AG04449 (cell line): Measurements from ENCODE around the gene NTM.

Experiments
- CTCF ChIA-PET: fragments of 350-600 bp; formaldehyde crosslinking; extraction: SDS; loops from one replicate; lab custom pipeline; 2021; ENCODE audit warnings: antibody characterized with exemption; lab: Yijun Ruan, JAX
- POLR2A ChIA-PET: fragments of 400-600, 350-600 bp; formaldehyde crosslinking; extraction: SDS; loops from one replicate; lab custom pipeline; 2020; ENCODE audit warnings: antibody characterized with exemption, inconsistent platforms; lab: Yijun Ruan, JAX
- DNase-seq: peaks from one replicate; pipeline ENCODE4 v3.0.0-alpha.2; 2010; ENCODE audit warnings: low read depth, low spot score
- H3K4me3 ChIP-seq: 2 replicates; pipeline ENCODE4 v1.5.1; 2011; ENCODE audit warnings: low read depth, mild to moderate bottlenecking, control low read depth, low read length
- TF ChIP-seq, protein P1 (sequence below): IDR thresholded peaks from one replicate; pipeline ENCODE4 v1.5.1; 2011; ENCODE audit warnings: mild to moderate bottlenecking, moderate library complexity, low read length, control low read depth, inconsistent platforms; ENCODE audit not compliant: insufficient read depth; ENCODE audit errors: missing control alignments

The NTM gene

GRCh38 chr11:131467645-131468394 is 97.4 kb downstream of the NTM start:
- H3K4me3 ChIP-seq = no peak overlapping the region
- ChIA-PET POLR2A (no interaction called here), CTCF (no interaction called here)
- TF ChIP-seq, protein P1, sequence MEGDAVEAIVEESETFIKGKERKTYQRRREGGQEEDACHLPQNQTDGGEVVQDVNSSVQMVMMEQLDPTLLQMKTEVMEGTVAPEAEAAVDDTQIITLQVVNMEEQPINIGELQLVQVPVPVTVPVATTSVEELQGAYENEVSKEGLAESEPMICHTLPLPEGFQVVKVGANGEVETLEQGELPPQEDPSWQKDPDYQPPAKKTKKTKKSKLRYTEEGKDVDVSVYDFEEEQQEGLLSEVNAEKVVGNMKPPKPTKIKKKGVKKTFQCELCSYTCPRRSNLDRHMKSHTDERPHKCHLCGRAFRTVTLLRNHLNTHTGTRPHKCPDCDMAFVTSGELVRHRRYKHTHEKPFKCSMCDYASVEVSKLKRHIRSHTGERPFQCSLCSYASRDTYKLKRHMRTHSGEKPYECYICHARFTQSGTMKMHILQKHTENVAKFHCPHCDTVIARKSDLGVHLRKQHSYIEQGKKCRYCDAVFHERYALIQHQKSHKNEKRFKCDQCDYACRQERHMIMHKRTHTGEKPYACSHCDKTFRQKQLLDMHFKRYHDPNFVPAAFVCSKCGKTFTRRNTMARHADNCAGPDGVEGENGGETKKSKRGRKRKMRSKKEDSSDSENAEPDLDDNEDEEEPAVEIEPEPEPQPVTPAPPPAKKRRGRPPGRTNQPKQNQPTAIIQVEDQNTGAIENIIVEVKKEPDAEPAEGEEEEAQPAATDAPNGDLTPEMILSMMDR = no peak
- no peak for DNase-seq

DNA sequence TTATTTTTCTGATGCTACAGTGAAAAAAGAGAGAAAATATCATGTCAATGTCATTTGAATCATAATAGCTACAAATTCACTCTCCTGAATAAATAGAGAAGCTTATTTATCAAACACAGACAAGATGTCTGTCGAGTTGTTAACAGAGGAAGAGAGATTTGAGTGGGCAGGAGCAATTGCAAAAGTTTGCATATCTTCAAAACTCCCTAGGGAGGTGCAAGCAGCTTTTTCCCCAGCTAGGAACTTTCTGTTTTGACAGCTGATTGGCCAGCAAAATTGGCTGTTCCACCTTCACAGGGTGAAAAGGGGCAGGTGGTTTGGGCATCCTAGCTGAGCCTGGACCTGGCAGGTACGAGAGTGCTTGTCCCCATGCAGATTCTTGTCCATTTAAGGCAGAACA is 98.2 kb downstream of the NTM start:
- ChIA-PET POLR2A (no interaction called here), CTCF (no interaction called here)
- H3K4me3 ChIP-seq = no peak overlapping the region
- no peak for DNase-seq
- TF ChIP-seq, protein P1 = no peak

DNA sequence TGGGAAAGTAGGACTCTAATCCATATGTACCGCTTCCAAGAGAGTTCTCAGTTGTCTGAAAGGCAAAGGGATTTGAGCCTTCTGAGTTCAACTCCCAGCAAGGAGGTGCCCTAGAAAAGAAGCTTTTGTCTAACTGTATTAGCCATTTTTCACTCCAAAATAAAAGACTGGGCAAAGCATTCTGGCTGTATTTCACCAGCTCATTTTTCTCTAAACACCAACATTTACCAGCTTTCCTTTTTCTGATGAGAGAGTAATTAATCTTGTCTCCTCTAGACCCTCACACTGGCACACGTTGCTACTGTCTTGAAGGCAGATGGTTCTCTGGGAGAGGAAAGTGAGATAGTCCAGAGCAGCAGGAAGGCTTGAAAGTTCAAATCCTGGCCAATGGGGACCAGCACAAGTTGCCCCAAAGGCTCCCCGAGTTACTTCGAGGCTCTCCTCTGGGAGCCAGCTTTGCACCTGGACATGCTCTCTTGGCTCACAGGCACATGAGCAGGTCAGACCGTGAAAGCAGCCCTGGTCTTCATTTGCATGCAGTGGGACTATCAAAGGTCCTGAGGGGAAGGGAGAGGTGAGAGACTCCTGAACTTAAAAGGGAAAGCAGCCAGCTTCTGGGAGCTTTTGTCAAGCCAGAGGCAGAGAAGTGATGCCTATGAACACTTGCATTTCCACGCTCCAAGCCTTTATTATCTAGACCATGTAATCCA is 100.0 kb downstream of the NTM start:
- TF ChIP-seq, protein P1 = no peak
- POLR2A ChIA-PET = no interaction called here
- CTCF ChIA-PET = no interaction called here
- no peak overlapping the region for H3K4me3 ChIP-seq
- DNase-seq = no peak

GRCh38 chr11:131471976-131472375 is 101.6 kb downstream of the NTM start:
- POLR2A ChIA-PET = no interaction called here

GRCh38 chr11:131474947-131475346 is 104.5 kb downstream of the NTM start:
- POLR2A ChIA-PET = no interaction called here
- DNase-seq = no peak
- H3K4me3 ChIP-seq = no peak overlapping the region
- TF ChIP-seq, protein P1 = no peak
- CTCF ChIA-PET = no interaction called here

More at GRCh38 chr11:131471976-131472375, 101.6 kb downstream of the NTM start:
- H3K4me3 ChIP-seq = no peak overlapping the region
- DNase-seq = no peak
- CTCF ChIA-PET = interaction anchor here (2.5 kb wide), 1 partner anchor 202 kb away, joined by 9 read pairs; no protein-coding TSS in a partner anchor
- TF ChIP-seq, protein P1 = no peak

DNA sequence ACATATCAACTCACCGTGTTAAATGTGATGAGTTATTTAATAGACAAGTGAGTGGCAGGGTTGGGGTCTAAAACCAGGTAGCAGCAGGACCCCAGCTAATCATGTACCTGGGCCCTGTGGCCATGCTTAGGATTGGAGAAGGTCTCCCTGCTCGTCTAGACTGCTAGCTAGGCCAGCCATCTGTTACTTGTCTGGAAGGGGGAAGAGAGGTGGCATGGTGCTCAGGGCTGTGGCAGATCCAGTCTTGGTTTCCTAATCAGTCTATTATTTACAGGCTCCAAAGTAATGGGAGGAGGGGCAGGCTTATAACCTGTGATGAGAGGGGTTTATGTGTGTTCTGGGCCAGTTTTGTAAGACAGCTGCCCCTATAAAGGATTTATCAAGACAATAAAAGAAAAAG is 105.9 kb downstream of the NTM start:
- DNase-seq = no peak
- H3K4me3 ChIP-seq = no peak overlapping the region
- ChIA-PET POLR2A (no interaction called here), CTCF (no interaction called here)
- TF ChIP-seq, protein P1 = no peak
